Glomerular endothelial cell (primary cell): ENCODE data around the gene B4GALT1. TPM values are rescaled to one million over a fixed set of nuclear protein-coding genes. Genes with fewer than 3 reads are reported as not detected.

Source experiments
- DNase-seq: peaks from one replicate; pipeline ENCODE4 v3.0.0-alpha.2; 2011; ENCODE audit warnings: low read depth, low spot score; ENCODE audit errors: extremely low read depth
- total RNA-seq: library from RNA; depleted of rRNA; stranded (reverse); fragments of >200 nt; gene quantifications from 2 replicates; pipeline ENCODE4 v1.2.3, GENCODE V29; 2015

Gene B4GALT1
- 57.3 and 71.0 TPM in 2 replicates for total RNA-seq

GRCh38 chr9:33167084-33167971 is at the start of gene B4GALT1:
Gene B4GALT1 (minus strand): TSS chr9:33167336. CDS start chr9:33167169, 167 bp downstream.
- DNase-seq = no peak

- DNase-seq = no peak
These were observed 44.7 kb upstream of the B4GALT1 start for GRCh38 chr9:33211695-33212393.

- DNase-seq = no peak
These were observed 43.0 kb upstream of the B4GALT1 start for GRCh38 chr9:33210006-33210715.

- DNase-seq = no peak
These were observed 42.3 kb upstream of the B4GALT1 start for GRCh38 chr9:33209394-33209793.

GRCh38 chr9:33202552-33203201 is 35.5 kb upstream of the B4GALT1 start:
- DNase-seq = no peak

GRCh38 chr9:33202018-33202417 is 34.9 kb upstream of the B4GALT1 start:
- DNase-seq = no peak

- DNase-seq = no peak
These were observed 31.0 kb upstream of the B4GALT1 start for GRCh38 chr9:33198165-33198564.

GRCh38 chr9:33197279-33198152 is 30.4 kb upstream of the B4GALT1 start:
- no peak for DNase-seq

GRCh38 chr9:33196736-33197135 is 29.6 kb upstream of the B4GALT1 start:
- DNase-seq = no peak

GRCh38 chr9:33193818-33194217 is 26.7 kb upstream of the B4GALT1 start:
- DNase-seq = no peak

GRCh38 chr9:33192493-33193255 is 25.5 kb upstream of the B4GALT1 start:
- DNase-seq = no peak

GRCh38 chr9:33190021-33190705 is 23.0 kb upstream of the B4GALT1 start:
- no peak for DNase-seq

GRCh38 chr9:33189331-33189791 is 22.2 kb upstream of the B4GALT1 start:
- no peak for DNase-seq

- DNase-seq = no peak
These were observed 21.6 kb upstream of the B4GALT1 start for GRCh38 chr9:33188711-33189110.

GRCh38 chr9:33187519-33188218 is 20.5 kb upstream of the B4GALT1 start:
- DNase-seq = no peak

- no peak for DNase-seq
These were observed 19.5 kb upstream of the B4GALT1 start for GRCh38 chr9:33186457-33187168.

- DNase-seq = no peak
These were observed 18.7 kb upstream of the B4GALT1 start for GRCh38 chr9:33185858-33186257.
